HG03571 (cell line): ENCODE measurements around the gene PGK1.
"Not testable (repeated sequence)": the region's sequence is repeated elsewhere in the genome, so short reads cannot be mapped to it uniquely, and the experiment has no call there.

Experiments
- ATAC-seq: cut with Tn5 transposase; IDR thresholded peaks from one replicate; pipeline ENCODE4 v1.9.1; 2021; ENCODE audit not compliant: unreplicated experiment

PGK1 gene

GRCh38 chrX:78103623-78104446 lies at the start of gene PGK1:
Gene PGK1 (plus strand): TSS chrX:78104248. CDS start chrX:78104341, 93 bp downstream.
- peak; percentile 96 for ATAC-seq

GRCh38 chrX:78063687-78064086 lies 40.4 kb upstream of the PGK1 start:
- no peak for ATAC-seq

- ATAC-seq, result no peak
Observed at GRCh38 chrX:78064152-78064551, 39.9 kb upstream of the PGK1 start.

- ATAC-seq, result peak; percentile 77
Observed at GRCh38 chrX:78064698-78065601, 39.1 kb upstream of the PGK1 start.

- no peak for ATAC-seq
Observed at GRCh38 chrX:78066110-78066509, 37.9 kb upstream of the PGK1 start.

- ATAC-seq, result no peak
Observed at GRCh38 chrX:78071331-78071730, 32.7 kb upstream of the PGK1 start.

- ATAC-seq, result not testable (repeated sequence)
Observed at GRCh38 chrX:78073147-78074077, 30.6 kb upstream of the PGK1 start.

GRCh38 chrX:78074088-78074487 lies 30.0 kb upstream of the PGK1 start:
- no peak for ATAC-seq

GRCh38 chrX:78075787-78076389 lies 28.2 kb upstream of the PGK1 start:
- no peak for ATAC-seq

- ATAC-seq, result not testable (repeated sequence)
Observed at GRCh38 chrX:78081413-78081812, 22.6 kb upstream of the PGK1 start.

- ATAC-seq, result no peak
Observed at GRCh38 chrX:78092296-78092695, 11.8 kb upstream of the PGK1 start.

GRCh38 chrX:78098108-78098507 lies 5.9 kb upstream of the PGK1 start:
- no peak for ATAC-seq

GRCh38 chrX:78102091-78102490 lies 2.0 kb upstream of the PGK1 start:
- no peak for ATAC-seq

- no peak for ATAC-seq
Observed at GRCh38 chrX:78103001-78103622, 936 bp upstream of the PGK1 start.

GRCh38 chrX:78104447-78105176 lies 564 bp downstream of the PGK1 start:
- ATAC-seq, result peak; percentile 2

- no peak for ATAC-seq
Observed at GRCh38 chrX:78105944-78106650, 2.0 kb downstream of the PGK1 start.

GRCh38 chrX:78106651-78106986 lies 2.6 kb downstream of the PGK1 start:
- no peak for ATAC-seq

- no peak for ATAC-seq
Observed at GRCh38 chrX:78109458-78109857, 5.4 kb downstream of the PGK1 start.
